GM21528 (cell line): Measurements from ENCODE around the gene PITRM1.

ENCODE experiments used
- ATAC-seq: cut with Tn5 transposase; IDR thresholded peaks from one replicate; pipeline ENCODE4 v1.9.1; 2021; ENCODE audit warnings: mild to moderate bottlenecking, moderate library complexity; ENCODE audit not compliant: unreplicated experiment, low FRiP score

PITRM1 gene

DNA sequence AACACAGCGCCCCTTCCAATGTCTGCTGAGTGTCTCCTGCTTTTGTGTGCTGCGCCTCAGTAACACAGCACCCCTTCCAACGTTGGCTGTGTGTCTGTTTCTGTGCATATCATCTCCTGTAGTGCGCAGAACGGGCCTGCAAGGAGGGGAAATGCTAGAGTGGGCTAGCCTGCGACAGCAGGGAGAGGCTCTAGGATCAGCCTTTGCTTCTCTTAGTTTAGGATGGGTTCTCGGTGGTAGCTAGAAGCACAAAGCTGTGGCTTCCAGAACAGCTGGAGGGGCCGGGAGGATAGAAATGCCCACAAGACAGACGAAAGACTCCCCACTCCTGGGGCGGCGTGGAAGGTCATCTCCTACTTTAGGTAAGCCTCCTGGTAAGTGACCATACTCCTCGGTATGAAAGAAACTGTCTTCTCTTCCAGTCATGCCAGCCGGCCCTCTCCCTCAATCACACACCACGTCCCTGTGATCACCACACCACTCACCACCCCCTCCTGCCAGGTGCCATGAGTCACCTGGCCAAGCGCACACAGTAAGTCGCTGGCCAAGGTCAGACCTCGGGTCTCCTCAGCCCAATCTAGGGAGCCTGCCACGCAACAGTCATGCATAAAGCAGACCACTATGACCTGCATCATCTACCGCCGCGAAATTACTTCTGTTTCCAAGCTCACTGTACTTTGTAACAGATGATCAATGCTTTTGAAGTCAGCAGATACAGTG, 4.8 kb downstream of the PITRM1 start:
- no peak for ATAC-seq

DNA sequence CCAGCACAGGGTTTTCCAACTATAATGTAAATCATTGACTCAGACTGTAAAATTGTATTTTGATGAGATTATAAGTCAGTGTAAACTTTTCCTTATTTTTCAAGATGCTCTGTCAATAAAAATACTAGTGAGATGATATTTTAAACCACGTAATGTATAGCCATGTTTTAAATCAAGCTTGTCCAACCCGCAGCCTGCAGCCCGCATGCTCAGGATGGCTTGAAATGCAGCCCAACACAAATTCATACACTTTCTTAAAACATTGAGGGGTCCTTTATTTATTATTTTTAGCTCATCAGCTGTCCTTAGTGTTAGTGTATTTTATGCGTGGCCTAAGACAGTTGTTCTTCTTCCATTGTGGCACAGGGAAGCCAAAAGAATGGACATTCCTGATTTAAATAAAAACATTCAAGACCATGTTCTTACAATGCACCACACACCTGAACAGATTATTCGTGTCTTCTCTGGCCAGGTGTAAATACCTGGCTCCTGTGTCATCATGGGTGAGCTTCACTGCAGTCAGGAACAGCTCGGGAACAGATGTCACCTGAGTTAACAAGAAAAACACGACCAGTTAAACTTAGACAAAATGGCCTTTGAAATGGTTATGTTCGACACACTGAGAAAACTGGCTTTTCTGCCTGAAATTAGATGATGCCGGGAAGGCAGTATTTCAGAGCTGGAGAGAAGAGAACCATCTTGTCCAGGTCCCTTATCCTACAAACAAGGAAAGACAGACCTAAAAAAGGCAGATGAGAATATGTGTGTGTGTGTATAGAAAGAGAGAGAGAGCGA, 5.9 kb downstream of the PITRM1 start:
- ATAC-seq = no peak

DNA sequence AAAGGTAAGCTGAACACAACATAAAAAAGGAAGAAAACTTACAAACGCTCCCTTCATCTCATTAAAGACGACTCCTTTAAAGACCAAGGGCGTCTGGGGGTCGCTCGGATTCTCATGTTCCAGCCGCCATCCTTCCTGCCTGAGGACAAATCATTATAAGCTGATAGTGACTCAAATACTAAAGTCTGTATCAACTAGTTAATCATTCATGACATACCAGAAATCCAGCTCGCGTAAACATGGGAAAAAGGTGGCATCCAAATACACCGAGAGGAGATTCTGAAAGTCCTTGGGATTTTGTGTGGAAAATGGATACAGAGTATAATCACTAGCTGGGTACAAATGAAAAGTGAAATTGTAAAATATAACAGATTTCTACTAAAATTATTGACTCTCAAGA, 7.4 kb downstream of the PITRM1 start:
- ATAC-seq = no peak

DNA sequence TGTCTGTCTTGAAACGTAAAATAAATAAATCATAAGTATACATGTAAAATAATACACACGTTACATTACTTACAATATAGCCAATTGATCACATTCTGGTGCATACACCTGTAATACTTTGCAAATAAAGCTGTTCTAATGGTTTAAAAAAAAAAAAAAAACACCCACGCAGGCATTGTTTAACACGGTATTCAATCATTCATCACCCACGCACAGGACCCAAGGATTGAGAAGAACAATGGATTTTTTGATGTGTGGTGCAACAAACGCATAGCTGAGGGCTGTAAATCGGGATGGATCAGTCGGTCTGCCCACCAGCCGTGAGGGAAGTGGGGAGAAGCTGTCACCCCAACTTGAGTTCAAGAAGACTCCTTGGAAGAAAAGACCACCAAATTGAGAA, 8.7 kb downstream of the PITRM1 start:
- no peak for ATAC-seq

DNA sequence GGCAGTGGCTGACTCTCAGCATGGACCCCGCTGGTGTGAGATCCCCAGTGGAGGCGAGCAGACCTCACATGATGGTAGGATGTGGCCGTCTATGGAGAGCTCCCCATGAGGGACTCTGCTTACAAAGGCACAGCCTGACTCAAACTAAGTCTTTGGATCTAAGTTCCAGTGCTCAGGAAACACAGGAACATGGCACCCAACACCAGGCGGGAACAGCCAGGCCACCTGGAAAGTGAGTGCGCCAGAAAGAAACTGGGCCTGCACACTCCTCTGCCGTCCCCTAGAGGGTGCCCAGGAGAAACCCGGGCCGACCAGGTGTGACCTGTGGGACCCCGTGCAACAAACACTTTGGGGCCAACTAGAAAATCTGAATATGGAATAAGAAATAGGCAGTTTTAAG, 10.0 kb downstream of the PITRM1 start:
- no peak for ATAC-seq

DNA sequence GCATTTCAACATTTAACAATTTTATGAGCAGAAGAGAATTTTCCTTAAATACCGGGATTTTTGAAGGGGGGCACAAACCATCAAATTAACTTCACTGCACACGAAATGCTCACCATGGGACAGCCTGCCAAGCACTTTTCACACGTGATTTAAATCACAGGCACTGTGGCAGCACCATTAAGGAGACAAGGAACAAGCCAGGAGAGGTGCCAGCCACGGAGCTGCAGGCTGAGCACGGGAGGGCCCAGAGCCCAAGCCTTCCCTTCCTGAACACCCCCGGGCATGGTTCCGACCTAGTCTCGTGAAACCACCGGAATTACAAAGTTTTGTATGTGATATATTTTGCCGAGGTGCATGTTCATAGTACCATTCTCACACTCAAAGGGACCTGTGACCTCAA, 13.4 kb downstream of the PITRM1 start:
- ATAC-seq = no peak

DNA sequence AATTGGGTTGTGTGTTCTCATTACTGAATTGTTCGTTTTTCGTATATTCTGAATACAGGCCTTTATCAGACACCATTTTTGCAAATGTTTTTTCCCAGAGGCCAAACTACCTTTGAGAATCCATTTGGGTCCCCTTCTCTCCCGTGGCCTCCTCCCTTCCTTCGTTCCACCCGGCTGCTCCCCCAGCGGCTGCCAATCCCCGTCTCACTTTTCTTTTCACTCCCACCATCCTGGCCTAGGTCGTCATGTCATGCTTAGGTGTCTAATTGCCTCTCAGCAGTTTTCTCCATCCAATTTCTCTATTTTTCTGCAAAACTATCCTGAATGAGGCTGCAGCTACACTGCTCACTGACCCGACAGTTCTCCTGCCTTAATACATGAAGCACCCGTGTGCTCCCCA, 17.9 kb downstream of the PITRM1 start:
- ATAC-seq = no peak

DNA sequence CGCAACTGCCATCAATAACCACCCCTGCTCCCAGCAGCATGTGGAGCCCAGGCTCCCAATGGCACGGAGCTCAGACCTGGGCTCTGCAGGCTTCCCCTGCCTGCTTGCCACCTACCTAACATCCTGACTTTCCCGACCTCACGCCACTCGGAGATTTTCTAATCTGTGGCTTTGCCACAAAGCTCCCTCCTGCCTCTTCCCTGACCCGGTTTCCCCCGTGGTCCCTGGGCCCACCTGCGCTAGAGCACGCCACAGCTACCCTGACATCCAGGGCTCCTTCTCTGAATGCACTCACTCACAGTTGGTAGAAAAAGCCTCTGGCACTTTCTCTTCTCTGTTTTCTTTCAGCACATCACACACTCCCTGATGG, 20.0 kb downstream of the PITRM1 start:
- no peak for ATAC-seq

DNA sequence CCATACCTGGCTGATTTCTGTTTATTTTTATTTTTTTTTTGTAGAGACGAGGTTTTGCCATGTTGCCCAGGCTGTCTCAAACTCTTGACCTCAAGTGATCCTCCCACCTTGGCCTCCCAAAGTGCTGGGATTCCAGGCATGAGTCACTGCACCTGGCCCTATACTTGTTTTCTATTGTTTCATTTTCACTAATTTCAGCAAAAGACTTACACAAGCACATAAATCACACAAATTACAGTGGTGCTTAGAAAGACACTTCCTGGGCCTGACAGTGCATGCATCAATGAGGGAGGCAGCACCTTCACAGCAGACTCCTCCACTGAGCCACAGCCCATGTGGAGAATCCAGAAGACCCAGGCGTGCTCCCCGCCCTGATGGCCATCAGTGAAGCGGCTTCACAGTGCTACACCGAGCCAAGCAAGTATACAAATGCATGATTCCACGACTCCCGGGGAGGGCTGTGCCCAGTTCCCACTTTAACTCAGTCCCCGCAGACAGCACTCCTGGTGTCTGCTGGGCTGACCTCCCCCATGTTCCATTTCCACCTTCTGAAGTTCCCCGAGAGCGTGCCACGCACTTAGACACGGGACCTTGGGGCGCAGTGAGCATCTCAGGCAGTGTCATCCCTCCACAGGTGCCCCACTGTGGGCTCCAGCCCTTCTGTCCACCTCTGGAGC, 20.6 kb downstream of the PITRM1 start:
- ATAC-seq = no peak

DNA sequence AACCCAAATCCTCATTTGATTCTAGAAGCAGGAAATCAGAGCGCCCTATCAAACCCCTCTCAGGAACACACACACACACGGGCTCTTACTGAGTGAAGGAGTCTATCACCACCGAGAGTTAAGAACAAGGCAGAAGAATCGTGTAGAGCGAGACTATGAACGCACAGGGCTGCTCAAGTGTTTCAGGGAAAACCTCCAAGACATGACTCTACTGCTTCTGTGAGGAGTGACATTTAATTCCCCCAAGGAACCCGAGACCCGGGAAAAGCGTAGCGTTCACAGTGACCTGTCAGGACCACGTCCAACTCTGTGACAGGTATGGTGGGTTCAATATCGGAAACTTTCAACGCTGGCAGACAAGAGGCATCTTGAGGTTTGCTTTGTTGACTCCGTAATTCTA, 21.6 kb downstream of the PITRM1 start:
- ATAC-seq = no peak

DNA sequence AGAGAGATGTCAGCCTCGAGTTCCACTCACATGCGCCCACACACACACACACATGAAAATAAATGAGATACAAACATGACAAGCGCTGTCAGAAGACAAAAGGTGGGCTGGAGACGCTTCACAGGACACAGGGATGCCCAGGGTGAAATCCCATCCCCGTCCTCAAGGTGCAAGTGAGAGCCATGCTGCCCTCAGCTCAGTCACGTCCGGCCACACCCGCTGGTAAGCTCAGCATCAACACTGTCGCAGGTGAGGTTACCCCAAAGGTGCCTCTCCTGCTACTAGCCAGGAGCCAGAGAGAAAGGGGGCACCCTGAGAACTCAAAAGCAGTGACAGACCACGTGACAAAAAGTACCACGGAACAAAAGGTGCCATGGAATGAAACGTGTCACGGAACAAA, 22.2 kb downstream of the PITRM1 start:
- no peak for ATAC-seq

DNA sequence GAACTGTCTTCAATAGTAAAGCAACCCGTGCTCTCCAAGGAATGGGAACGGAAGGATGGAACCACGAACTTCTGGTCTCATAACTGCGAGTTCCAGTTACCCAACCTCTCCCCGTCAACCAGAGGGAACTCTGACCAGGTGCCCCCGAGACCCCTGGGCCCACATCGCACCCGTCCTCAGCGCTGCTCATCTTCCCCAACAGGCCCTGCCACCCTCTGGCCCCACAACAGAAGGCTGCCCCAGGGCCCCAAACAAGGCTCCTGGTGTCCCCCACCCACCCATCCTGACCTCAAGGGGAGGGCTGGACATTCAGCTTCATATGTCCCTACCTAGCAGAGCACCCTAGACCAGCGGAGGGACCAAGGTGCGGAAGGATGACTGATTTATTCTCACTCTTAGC, 22.7 kb downstream of the PITRM1 start:
- ATAC-seq = no peak

DNA sequence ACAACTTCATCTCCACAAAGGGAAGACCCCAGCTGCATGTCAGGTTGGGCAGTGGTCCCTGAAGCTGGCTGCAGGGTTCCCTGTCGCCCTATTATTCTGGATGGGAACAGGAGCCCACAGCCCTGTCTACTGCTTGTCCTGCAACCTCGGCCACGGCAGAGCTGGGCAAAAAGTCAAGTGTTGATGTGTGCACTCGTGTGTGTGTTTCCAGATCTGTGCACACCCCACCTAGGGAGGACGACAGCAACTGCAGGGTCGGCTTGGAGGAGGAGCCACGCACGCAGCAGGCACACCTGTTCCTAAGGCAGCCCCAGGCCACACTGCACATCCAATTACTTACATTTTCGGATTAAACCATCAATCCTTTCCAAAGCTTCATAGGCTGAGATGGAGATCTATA, 23.6 kb downstream of the PITRM1 start:
- no peak for ATAC-seq

DNA sequence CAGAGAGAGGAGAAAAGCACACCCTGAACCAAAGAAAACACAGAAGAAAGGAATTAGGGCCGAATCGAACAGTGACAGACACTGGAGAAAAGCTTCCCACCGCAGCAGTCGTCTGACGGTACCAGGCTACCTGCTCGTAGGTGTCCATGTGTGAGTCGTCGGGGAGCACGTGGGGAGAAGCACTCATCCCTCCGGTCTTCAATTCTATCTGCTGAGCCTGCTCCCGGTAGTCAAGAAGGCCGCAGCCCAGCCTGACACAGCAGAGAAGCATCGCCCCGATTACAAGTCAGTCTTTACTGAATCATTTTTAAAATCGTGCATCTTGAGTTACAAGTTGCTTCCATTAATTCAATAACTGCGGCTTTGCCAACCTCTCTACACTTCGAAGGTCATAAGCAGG, 24.5 kb downstream of the PITRM1 start:
- ATAC-seq = no peak

DNA sequence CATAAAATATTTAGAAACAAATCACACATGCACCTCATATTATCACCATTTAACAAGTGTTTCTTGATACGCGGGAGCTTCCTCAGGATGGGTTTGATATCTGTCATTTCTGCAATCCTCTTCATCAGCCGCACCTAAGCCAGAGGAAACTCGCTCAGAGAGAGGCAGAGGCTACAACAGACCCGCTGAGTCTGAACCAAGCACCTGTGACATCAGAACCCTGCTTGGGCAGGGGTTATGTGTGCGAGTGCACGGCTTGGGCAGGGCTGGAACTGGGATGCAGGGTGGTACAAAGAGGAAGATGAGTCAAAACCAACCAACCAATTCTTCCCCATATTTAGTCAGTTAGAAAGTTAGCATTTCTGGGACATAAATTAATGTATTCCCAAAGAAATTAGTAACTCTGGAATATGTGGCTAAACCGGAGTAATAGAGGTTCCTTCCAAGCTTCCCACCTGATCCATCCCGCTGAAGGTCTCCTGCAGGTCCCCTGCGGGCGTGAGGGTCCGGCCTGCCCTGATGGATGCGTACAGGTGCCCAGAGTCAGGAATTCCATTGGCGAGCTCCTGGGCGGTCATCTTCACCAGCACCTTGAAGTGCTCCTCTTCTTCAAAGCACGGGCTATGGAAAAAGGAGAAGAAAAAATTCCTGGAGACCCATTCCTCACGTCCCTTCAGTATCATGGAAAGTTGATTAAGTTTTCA, 25.3 kb downstream of the PITRM1 start:
- no peak for ATAC-seq

DNA sequence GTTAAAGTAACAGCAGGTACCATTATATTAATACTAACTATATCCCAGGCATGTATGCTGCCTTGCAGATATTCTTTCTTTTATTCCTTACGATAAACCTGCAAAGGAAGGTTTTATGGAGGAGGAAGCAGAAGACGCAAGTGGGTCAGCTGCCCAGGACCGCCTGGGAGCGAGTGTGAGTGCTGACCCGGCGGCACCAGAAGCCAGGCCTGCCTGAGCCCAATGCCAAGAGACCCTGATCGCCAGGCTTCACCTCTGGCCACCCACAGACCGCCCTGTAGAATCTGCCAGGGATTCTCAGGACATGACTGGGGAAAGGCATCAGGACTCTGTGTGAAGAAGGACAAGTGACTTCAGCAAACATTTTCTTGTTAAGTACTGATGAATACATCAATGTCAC, 26.3 kb downstream of the PITRM1 start:
- ATAC-seq = no peak

DNA sequence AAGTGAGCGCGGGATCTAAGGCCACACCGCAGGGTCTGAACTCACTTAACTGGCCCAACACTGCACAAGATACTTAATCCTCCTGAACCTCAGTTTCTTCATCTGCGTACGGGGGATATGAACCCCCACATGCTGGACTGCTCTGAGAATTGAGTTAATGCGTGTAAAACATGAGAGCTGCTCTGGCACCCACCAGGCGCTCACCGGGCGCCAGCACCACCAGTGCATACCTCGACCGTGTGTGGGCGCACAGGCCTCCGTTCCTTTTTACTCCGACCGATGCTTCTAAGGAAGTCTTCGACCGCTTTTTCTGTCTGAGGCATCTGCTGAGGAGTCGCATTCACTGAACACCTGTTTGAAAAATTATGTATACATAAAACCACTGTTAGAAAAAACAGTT, 27.2 kb downstream of the PITRM1 start:
- ATAC-seq = no peak

DNA sequence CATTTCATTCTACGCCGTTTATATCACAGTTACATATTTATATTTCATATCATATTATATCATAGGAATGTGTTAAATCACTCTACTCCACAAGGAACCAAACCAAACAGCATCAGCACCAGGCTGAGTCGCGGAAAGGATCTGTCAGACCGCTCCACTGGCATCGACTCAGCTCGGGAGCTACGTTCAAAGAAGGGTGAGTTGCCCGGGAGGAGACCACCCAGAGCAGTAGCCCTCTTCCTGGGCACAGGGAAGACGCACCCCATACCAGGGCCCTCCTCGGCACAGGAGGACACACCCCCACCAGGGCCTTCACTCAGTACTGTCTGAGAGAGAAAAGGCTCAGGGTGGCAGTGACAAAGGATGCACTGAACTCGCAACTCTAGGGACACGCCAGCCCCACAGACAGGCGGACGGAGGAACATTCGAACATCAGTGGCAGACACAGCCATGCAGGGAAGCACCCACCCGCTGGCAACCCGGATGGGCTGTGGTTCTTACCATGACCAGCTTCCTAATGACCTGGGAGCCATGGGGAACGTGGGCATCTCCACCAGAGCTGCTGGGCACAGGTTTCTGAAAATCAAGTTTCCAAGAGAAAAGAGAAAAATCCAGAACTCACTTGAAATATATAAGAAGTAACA, 28.7 kb downstream of the PITRM1 start:
- ATAC-seq = no peak

DNA sequence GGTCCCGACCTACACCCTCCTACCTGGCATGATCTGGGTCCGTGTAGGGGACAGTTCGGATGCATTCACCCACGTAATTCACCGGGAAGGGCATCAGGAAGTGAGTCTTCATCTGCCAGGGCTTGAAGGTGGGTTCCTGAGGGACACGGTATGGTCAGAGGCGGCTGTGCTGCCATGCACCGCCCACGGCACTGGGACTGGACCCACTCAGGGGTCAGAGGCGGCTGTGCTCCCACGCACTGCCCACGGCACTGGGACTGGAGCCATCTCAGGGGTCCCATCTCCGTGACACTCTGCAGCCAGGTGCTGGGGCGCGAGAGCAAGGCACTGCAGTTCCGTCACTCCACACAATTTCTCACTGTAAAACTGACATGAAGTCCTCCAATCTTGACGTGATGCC, 29.2 kb downstream of the PITRM1 start:
- no peak for ATAC-seq

DNA sequence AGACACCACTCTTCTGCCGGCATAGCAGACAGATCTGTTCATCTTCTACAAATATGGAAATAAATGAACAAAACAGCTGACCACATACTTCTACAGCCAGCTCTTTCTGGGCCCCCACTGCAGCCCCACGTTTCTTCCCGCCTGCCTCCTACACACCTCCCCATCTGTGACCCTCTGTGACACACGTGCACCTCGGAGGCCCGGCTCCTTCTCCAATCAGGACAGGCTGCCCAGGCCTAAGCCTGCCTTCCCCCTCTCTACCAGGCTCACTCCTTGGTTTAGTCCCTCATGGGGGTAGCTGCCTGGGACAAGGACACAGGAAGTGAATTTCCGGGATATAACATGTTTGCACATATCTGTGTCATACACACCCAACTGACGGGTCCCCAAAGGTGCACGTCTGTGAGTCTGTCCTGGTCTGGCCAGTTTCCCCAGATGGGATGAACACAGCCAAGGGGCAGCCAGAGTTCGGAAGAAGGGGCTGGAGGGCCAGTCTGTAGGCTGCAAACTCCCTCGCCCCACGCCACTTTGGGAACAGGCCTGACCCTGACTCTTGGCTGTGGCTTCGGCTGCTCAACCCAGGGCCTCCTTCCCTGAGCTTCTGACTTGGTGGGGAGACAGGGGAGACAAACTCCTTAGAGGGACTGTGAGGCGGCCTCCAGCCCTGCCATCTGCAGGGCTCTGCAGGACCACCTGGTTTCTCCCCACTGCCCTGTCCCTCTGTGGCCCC, 30.3 kb downstream of the PITRM1 start:
- ATAC-seq = no peak
